DLD1 (cell line): Measurements from ENCODE around the gene CTNND2.

Experiments
- in situ Hi-C: cut with HindIII; loops from 2 replicates; pipeline ENCODE4 v1.10.0; 2017; ENCODE audit warnings: low sequenced_read_pairs

The CTNND2 gene

DNA sequence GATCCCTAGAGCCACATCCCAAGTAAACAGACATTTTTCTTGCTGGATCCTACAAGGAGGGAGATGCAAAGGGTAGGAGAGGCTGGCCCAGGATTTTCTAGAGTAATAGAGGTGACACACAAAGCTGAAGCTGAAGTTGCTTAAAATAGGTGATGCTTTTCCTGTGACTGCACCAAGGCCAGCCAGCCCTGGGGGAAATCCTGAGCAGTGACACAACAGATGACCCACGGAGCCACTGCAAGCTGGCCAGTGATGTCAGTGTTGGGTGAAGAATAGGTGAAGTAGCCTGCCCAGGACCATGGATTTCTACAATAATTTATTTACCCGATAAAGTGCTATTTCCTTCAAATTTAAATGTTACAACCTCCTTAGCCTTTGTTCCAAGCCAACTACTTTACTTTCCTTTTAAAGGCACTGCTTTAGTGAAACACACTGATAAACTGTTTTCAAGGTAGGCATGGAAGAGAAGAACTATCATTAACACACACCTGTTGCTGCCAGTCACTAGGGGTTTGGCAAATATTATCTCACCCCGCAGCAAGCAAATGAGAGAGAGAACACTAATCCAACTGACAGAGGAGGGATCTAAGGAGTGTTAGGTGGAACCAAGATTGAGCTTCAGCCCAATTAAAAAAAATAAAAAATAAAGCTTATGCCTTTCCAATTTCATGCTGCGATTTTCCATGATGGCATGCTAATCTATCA, 123.5 kb downstream of the CTNND2 start:
- in situ Hi-C loops, result no loop called here

DNA sequence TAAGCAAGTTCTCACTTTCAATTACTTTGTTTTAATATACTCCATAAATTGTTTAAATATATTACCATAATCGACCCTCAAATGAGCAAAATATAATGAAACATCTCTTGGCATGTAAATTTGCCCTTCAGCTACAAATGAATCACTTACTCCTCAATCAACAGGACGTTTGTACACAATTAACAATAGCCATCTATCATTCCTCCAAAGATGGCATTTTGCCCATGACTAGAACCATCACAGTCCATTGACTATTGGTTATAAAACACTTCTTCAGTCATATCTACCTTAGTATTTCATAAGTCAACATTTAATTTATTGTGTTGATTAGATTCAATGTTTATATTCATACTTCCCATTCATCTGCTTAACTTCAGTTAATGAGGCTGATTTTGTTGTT, 127.2 kb downstream of the CTNND2 start:
- in situ Hi-C loops, result no loop called here

DNA sequence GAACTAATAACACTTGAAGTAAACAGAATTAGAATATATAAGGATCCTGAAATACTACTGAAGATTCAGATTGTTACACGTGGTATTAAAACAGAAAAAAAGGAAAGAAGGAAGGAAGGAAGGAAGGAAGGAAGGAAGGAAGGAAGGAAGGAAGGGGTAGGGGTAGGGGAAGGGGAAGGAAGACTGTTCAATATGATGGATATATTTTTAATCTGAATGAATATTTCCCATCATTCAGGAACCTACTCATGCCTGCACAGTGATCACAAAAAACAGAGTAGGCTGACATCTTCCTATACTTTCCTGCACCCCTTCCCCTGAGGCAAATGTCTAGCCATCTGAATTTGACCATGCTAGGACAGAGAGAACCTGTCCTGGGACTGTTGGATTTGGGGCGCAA, 133.9 kb downstream of the CTNND2 start:
- in situ Hi-C loops, result no loop called here

DNA sequence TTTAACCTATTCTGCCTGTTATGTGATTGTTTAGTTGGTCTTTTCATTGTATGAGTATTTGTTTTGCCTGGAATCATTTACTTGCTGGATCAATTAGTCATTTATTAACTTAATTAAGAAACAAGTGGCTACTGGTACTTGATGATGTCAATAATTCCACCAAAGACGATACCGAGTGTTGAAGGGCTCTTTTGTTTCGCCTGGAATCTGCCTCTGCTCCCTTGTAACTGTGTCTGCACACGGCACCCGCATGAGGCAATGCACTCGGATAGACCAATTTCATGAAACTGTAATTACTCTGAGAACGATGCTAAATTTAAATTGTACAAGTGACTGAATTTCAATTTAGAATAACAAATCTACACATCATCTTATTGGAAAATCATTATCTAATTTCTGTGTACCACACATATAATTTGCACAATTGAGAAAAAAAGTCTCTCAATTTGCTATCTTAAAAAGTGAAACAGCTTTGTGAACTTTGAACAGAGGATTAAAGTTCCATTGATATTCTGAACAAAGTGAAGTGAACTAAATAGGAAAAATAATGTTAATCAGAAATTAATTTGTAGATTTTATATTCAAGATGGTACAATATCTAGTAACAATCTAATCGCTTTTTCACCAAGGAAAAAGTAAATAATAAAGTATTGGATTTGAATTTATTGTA, 143.2 kb downstream of the CTNND2 start:
- in situ Hi-C loops, result no loop called here

DNA sequence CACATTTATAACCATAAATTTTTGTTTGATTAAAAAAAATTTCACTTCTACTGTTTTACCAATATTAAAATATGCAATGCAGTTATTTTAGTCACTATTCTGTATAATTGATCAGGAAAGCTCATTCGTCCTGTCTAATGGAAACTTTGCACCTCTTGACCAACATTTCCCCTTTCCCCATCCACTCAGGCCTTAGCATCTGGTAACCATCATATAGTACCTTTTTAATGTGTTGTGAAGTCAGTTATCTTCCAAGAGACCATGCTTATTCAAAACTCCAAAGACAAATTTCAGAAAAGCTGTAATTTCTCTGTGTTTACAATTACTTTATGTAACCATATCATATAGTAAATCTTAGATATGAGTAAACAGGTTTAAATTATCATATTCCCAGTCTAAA, 145.9 kb downstream of the CTNND2 start:
- in situ Hi-C loops, result no loop called here

DNA sequence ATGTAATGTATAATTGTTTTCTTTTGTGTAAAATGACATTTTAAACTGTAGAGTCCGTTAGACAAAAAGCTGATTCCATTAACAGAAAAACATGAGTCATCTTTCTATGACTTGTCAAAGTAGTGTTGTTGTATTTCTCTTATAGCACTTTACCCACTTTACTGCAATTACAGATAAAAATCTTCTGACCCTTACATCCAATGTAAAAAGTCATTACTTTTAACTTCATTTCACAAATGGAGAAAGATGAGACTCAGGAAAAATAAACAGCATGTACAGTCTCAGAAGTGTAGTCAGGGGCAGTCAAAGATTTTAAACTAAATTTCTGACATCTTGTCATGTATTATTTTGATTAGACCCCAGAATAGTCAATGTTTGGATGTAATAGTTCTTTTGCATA, 146.6 kb downstream of the CTNND2 start:
- in situ Hi-C loops, result no loop called here

DNA sequence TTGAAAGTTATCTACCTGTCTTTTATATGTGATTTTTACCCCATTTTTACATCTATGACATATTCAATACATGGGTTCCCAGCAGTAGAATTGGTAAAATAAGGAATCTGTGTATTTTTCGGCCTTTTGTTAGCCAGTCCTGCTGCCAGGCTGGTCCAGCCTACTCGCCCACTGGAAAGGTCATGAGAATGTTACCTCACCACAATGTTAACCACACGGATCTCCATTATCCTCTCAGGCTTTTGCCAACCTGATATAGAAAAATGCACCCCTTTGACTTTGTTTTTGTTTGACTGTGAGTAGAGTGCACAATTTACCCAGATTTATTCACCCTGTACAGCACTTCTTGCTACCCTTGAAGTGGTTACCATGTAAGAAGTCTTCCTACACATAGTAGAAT, 167.2 kb downstream of the CTNND2 start:
- in situ Hi-C loops, result no loop called here

DNA sequence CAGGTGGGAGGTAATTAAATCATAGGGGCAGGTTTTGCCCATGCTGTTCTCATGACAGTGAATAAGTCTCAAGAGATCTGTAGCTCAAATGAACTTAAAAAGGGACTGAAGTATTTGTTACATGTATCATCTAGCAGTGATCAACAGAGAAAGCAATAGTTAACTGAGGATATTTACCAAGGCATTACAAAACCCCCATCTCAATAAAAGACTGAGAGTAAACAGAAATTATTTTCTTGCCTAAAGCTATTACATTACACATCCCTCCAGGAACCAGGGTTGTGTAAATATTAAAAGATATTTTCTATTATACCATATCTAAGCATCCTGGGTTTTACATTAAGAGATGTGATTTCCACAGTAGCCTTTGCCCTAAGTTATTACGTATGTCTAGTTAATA, 169.9 kb downstream of the CTNND2 start:
- in situ Hi-C loops, result no loop called here

DNA sequence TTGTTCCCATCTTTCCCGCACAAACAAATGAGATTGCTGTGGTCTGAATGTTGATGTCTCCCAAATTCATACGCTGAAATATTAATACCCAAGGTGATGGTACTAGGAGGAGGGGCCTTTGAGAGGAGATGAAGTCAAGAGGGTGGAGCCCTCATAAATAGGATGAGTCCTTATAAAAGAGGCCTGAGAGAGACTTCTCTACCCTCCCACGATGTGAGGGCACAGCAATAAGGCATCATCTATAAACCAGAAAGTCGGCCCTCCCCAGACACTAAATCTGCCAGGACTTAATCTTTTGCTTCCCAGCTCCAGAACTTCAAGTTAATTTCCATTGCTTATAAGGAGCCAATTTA, 170.4 kb downstream of the CTNND2 start:
- in situ Hi-C loops, result no loop called here

DNA sequence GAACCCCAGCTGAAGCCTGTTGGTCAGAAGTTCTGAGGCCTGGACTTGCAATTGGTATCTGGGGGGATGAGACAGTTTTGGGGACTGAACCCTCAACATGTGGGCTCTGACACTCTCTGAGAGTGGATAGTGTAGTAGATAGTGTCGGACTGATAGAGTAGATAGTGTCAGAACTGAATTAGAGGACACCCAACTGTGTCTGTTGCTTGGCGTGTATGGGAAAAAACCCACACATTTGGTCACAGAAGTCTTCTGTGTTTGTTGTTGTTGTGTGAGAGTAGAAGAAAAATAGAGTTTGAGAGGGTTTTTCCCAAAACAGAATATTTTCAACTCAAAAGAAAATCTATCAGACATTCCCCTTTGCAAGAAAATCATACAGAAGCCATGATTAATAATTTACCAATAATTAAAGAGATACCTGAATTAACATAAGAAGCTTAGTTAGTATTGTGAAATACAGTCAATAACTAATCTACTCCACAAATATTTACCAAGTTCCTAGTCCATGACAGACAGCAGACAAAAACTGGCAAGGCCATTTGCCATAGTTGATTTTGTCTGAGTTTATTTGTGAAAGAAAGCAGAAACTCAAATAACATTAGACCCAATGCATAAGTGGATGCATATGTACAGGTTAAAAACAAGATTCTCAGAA, 170.9 kb downstream of the CTNND2 start:
- in situ Hi-C loops, result no loop called here

DNA sequence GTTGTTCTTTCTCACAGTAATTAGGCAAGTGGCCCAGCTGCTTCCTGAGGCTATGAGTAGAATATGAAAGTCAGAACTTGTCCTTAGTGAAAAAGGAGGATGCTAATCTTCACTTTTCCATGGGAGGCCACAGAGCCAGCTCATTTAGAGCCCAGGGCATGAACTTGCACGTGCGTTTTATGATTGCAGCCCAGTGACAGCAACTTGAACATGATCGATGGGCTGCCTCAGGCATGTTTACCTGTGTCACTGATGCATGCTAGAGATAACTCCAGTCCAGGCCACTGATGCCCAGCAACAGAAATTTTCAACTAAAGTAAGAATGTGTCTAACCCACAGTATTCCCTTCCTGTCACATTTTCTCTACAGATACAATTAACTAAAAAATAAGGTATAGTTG, 179.3 kb downstream of the CTNND2 start:
- in situ Hi-C loops, result no loop called here

DNA sequence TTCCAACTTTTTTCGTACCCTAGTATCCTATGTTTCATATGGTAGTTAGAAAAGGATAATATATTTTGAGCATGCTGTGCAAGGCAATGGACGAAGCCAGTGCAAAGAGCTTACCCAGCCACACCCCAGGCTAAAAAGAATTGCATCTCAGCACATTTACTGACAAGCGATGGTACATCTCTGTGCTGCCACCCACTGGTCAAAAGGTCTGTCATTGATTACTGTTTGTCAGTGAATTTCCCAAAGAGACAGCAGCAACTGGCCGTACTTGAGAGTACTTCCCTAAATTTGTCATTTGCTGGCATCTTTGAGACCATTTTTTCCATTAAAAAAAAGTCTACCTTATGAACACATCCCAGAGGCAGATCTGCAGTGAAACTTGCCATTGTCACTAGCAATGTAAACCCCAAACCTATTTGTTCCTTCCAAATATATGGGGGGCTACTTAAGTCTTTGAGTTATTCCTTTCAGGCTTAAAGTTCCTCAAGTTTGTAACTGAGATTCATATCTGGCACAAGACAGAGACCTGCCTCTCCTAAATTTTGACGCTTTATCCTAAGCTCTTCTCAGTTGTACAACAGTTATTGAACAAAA, 184.3 kb downstream of the CTNND2 start:
- in situ Hi-C loops, result no loop called here

DNA sequence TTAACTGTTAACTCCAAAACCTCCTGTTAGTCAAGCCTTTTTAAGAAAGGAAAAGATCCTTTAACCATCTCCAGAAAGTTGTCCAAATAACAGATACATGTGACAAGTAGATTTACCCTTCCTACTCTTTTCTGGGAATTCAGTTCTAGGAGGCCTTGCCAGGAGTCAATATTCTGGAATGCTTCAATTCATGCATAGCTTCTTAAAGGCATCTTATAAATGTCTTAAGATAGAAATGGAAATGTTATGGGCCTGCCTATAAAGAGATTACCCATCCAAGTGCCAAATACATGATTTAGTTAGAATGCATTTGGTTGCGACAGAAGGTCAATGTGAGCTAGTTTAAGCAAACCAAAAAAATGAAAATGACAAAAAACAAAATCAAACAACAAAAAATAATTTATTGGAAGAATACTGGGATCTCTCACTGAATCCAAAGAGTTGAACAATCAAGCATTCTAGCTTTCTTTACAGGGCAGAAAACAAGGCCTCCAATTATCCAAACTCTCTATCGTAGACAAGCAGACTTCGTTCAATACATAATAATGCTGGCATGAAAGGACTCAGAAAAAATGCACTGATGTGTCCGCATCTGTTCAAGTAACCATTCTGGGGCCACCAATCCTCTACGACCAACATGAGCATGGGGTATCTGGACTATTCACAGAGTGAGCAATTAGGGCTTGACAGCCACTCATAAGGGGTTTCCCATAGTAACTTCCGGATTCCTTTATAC, 188.6 kb downstream of the CTNND2 start:
- in situ Hi-C loops, result no loop called here

DNA sequence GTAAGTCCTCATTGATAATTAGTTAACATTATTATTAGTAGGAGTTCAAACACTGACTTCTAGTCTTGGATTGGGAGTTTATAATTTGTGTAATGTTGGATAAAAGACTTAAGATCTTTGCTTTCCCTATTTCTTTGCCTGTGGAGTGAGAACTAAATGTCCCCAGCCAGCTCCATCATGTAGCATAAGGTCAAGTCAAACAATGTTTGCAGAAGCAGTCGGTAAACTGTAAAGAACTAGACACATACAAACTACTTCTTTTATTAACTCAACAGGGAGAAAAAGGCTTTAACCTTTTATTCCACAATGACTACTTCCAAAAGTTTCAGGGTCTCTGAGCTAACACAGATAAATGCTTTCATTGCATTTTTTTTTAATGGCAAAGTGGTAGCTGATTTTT, 192.3 kb downstream of the CTNND2 start:
- in situ Hi-C loops, result no loop called here

DNA sequence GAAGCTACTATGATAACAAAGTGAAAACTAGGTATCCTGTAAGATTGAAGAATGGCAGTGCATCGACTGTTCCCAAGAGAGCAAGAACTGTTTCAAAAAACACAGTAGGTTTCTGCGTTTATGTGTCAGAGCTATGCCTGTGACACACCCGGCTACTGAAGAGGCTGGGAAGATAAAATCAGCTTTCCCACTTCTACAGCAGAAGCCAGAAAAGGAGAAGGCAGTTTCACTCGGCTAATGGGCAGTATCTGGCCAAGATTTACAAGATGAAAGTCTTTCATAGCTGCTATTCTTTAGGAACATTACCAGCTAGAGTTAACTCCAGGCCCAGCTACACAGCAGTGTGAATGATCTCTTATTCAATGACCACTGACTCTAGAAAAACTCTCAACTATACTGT, 195.2 kb downstream of the CTNND2 start:
- in situ Hi-C loops, result no loop called here

DNA sequence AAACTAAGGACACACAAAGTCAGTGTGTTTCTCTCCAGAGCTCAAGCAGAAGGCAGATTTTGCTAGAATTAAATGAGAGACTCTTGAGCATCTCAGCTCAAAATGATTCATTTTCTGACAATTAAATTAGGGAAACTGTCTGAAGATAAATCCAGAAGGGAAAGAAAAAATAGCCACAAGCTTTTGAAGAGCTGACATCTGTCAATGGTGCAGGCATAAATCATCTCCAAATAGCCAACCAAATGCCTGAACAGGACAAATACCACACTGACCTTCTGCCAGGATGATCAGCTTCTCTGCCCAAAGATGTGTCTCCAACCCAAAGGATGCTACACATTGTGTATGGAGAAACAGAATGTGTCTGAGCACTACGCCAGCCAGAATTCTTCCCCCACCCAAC, 199.3 kb downstream of the CTNND2 start:
- in situ Hi-C loops, result no loop called here

DNA sequence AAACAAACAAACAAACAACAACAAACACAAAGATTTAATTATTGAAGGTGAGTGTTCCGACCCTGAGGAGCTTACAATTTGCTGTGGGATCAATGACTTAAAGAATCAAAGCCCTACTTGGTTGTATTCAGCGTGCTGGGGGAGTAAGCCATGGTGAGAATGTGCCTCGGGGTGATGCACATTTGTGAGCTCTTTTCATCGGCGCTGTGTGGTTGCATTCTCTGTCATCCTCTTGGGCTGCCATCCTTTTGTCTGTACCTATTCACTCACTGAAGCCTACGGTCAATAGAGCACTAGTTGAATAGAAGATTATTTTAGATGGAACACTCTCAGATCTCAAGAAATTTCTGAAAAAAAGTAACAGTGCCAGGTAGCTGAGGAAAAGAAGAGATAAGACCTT, 203.9 kb downstream of the CTNND2 start:
- in situ Hi-C loops, result no loop called here

DNA sequence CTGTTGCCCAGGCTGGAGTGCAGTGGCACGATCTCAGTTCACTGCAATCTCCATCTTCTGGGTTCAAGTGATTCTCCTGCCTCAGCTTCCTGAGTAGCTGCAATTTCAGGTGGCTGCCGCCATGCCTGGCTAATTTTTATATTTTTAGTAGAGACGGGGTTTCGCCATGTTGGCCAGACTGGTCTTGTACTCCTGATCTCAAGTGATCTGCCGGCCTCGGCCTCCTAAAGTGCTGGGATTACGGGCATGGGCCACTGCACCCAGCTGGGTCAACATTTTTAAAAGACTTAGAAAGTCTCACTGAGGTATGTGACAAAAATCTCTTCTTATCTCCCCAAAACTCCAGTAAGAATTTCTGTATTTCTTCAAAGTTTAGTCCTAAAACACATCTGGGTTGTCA, 211.6 kb downstream of the CTNND2 start:
- in situ Hi-C loops, result no loop called here

DNA sequence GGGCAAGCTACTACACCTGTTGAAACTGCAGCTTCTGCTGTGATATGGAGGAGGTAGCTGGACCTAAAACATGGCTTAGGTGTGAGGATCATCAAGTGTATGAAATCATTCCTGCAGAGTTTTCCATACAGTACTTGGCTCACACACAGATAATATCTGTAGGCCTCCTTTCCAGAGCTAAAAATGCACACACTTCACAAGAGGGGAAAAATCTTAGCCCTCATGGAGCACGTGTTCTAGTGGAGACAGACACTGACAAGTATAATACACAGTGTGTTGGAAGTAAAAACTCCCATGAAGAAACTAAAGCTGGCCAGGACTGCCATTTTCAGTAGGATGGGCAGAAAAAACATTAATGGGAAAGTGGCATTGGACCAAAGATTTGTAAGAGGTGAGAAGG, 216.7 kb downstream of the CTNND2 start:
- in situ Hi-C loops, result no loop called here

DNA sequence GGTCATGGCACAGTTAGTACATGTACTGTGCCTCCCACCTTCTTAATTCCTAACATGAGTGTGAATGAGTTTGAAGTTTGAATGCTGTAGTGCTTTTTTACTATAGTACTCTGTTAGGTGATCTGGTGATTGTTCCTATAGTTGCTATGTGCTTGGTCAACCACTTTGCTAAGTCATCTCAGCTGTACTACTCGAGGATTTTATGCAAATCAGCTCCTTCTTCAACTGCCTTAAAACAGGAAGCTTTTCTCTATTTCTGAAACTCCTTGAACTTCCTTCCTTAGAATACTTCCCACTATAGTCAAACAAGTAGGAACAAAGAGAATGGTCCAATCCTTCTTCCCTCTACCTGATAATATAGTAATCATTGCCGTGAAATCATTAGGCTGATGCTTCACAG, 219.6 kb downstream of the CTNND2 start:
- in situ Hi-C loops, result no loop called here

DNA sequence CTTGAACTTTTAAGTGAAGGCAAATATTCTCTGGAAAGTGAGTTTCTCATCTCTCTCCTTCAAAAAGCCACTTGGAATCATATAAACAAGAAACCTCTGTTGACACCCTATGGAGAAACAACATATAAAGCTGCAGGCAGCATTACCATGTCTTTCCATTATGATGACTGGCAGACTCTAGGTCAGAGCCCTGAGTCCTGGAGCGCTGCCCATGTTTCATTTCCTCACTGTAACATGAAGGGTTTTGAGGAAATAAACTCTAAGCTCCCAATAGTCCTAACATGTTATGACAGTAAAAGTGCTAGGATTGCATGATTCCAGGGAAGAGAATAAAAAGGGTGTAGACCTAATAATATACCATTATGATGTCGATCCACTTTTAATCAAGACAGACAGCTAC, 220.6 kb downstream of the CTNND2 start:
- in situ Hi-C loops, result no loop called here
